ENCODE measurements around the gene SETBP1.
"Not testable (repeated sequence)": the region's sequence is repeated elsewhere in the genome, so short reads cannot be mapped to it uniquely, and the experiment has no call there.

Gene SETBP1

GRCh38 chr18:44792456-44793061 lies 111.9 kb downstream of the SETBP1 start:
- DNase-seq (ENCODE audit: low spot score), result peak; percentile 40

GRCh38 chr18:44793194-44793593 lies 112.5 kb downstream of the SETBP1 start:
- no peak for DNase-seq (ENCODE audit: low spot score)

- DNase-seq (ENCODE audit: low spot score), result no peak
These were observed 113.0 kb downstream of the SETBP1 start for GRCh38 chr18:44793685-44794084.

GRCh38 chr18:44795241-44795640 lies 114.6 kb downstream of the SETBP1 start:
- no peak for DNase-seq (ENCODE audit: low spot score)

GRCh38 chr18:44796429-44797428 lies 116.0 kb downstream of the SETBP1 start:
- DNase-seq (ENCODE audit: low spot score), result no peak

GRCh38 chr18:44798433-44799048 lies 117.9 kb downstream of the SETBP1 start:
- DNase-seq (ENCODE audit: low spot score), result no peak

GRCh38 chr18:44799382-44799906 lies 118.8 kb downstream of the SETBP1 start:
- no peak for DNase-seq (ENCODE audit: low spot score)

- DNase-seq (ENCODE audit: low spot score), result no peak
These were observed 119.3 kb downstream of the SETBP1 start for GRCh38 chr18:44799907-44800421.

- DNase-seq (ENCODE audit: low spot score), result not testable (repeated sequence)
These were observed 120.1 kb downstream of the SETBP1 start for GRCh38 chr18:44800766-44801165.

- DNase-seq (ENCODE audit: low spot score), result no peak
These were observed 121.1 kb downstream of the SETBP1 start for GRCh38 chr18:44801781-44802180.

- DNase-seq (ENCODE audit: low spot score), result peak; percentile 17
These were observed 121.8 kb downstream of the SETBP1 start for GRCh38 chr18:44802508-44802907.

GRCh38 chr18:44803019-44803650 lies 122.4 kb downstream of the SETBP1 start:
- DNase-seq (ENCODE audit: low spot score), result peak; percentile 24

GRCh38 chr18:44804033-44804432 lies 123.3 kb downstream of the SETBP1 start:
- no peak for DNase-seq (ENCODE audit: low spot score)

GRCh38 chr18:44805176-44805575 lies 124.5 kb downstream of the SETBP1 start:
- no peak for DNase-seq (ENCODE audit: low spot score)

- no peak for DNase-seq (ENCODE audit: low spot score)
These were observed 125.0 kb downstream of the SETBP1 start for GRCh38 chr18:44805643-44806042.

GRCh38 chr18:44807766-44808165 lies 127.1 kb downstream of the SETBP1 start:
- DNase-seq (ENCODE audit: low spot score), result no peak

- DNase-seq (ENCODE audit: low spot score), result no peak
These were observed 131.0 kb downstream of the SETBP1 start for GRCh38 chr18:44811572-44812125.

GRCh38 chr18:44812426-44812825 lies 131.7 kb downstream of the SETBP1 start:
- no peak for DNase-seq (ENCODE audit: low spot score)

GRCh38 chr18:44813586-44813985 lies 132.9 kb downstream of the SETBP1 start:
- no peak for DNase-seq (ENCODE audit: low spot score)

- no peak for DNase-seq (ENCODE audit: low spot score)
These were observed 134.4 kb downstream of the SETBP1 start for GRCh38 chr18:44815108-44815507.

GRCh38 chr18:44816050-44816449 lies 135.4 kb downstream of the SETBP1 start:
- DNase-seq (ENCODE audit: low spot score), result no peak

All from GM03348 (cell line).